Calu3 (cell line): ENCODE measurements around the gene PPP1R3G. TPM values are rescaled to one million over a fixed set of nuclear protein-coding genes. Genes with fewer than 3 reads are reported as not detected.
A peak's percentile ranks its signal among the peaks of the same experiment; 100 is the strongest.

Source experiments
- BruUV-seq: library from RNA; stranded (reverse); fragments of 400-500 nt; replicated peaks from 2 replicates; lab custom pipeline; 2021; lab: Mats Ljungman, UMichigan
- CTCF ChIA-PET: fragments of 300-600 bp; sonication (Branson Sonifier 250); formaldehyde crosslinking; loops from one replicate; lab custom pipeline; 2022; ENCODE audit warnings: antibody characterized with exemption; lab: Charles Lee
- DNase-seq: peaks from one replicate; pipeline ENCODE4 v3.0.0; 2022
- H3K27ac Mint-ChIP-seq: one replicate; pipeline ENCODE4 v1.8.0; 2022; ENCODE audit warnings: mixed read lengths; ENCODE audit not compliant: unreplicated experiment
- H3K27me3 Mint-ChIP-seq: one replicate; pipeline ENCODE4 v1.8.0; 2022; ENCODE audit warnings: mixed read lengths; ENCODE audit not compliant: unreplicated experiment
- H3K36me3 Mint-ChIP-seq: one replicate; pipeline ENCODE4 v1.8.0; 2022; ENCODE audit warnings: mild to moderate bottlenecking, moderate library complexity, mixed read lengths; ENCODE audit not compliant: insufficient read depth, unreplicated experiment
- H3K4me1 Mint-ChIP-seq: one replicate; pipeline ENCODE4 v1.8.0; 2022; ENCODE audit warnings: mild to moderate bottlenecking, low read depth, mixed read lengths; ENCODE audit not compliant: unreplicated experiment
- H3K4me3 Mint-ChIP-seq: one replicate; pipeline ENCODE4 v1.8.0; 2022; ENCODE audit warnings: mild to moderate bottlenecking, low read depth, moderate library complexity, mixed read lengths; ENCODE audit not compliant: unreplicated experiment
- H3K9me3 Mint-ChIP-seq: one replicate; pipeline ENCODE4 v1.8.0; 2022; ENCODE audit warnings: low read depth, mixed read lengths; ENCODE audit not compliant: unreplicated experiment
- intact Hi-C: fragments of 100-400 bp; cut with micrococcal nuclease; formaldehyde crosslinking; loops from one replicate; pipeline ENCODE4 v1.10.0; 2022; ENCODE audit not compliant: unreplicated experiment
- total RNA-seq: library from RNA; stranded (reverse); gene quantifications from 2 replicates; pipeline ENCODE4 v1.2.3, GENCODE V29; 2022
- TF ChIP-seq, protein P1 (sequence below): fragments of 200-600 bp; IDR thresholded peaks from one replicate; pipeline ENCODE4 v1.8.0; 2022; ENCODE audit warnings: antibody characterized with exemption; ENCODE audit not compliant: unreplicated experiment

PPP1R3G gene
- total RNA-seq, 1 experiment from 2014 or later: 0.07 TPM

GRCh38 chr6:5124526-5124925, 39.4 kb downstream of the PPP1R3G start:
- no peaks in the 10 kb centered on the region for H3K36me3 Mint-ChIP-seq
- CTCF ChIA-PET: no interaction called here

GRCh38 chr6:5125152-5126006, 40.2 kb downstream of the PPP1R3G start:
- TF ChIP-seq, protein P1, sequence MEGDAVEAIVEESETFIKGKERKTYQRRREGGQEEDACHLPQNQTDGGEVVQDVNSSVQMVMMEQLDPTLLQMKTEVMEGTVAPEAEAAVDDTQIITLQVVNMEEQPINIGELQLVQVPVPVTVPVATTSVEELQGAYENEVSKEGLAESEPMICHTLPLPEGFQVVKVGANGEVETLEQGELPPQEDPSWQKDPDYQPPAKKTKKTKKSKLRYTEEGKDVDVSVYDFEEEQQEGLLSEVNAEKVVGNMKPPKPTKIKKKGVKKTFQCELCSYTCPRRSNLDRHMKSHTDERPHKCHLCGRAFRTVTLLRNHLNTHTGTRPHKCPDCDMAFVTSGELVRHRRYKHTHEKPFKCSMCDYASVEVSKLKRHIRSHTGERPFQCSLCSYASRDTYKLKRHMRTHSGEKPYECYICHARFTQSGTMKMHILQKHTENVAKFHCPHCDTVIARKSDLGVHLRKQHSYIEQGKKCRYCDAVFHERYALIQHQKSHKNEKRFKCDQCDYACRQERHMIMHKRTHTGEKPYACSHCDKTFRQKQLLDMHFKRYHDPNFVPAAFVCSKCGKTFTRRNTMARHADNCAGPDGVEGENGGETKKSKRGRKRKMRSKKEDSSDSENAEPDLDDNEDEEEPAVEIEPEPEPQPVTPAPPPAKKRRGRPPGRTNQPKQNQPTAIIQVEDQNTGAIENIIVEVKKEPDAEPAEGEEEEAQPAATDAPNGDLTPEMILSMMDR: no peak
- intact Hi-C loops: no loop called here
- Mint-ChIP-seq H3K4me1 (no peaks in the 10 kb centered on the region), H3K27me3 (no peaks in the 10 kb centered on the region), H3K9me3 (no peaks in the 10 kb centered on the region), H3K4me3 (no peak overlapping the region), H3K27ac (no peak overlapping the region), H3K36me3 (no peaks in the 10 kb centered on the region)
- peak; percentile 9 for DNase-seq
- CTCF ChIA-PET: no interaction called here
- no TSS peak for BruUV-seq

More at GRCh38 chr6:5124526-5124925, 39.4 kb downstream of the PPP1R3G start:
- Mint-ChIP-seq H3K27me3 (no peaks in the 10 kb centered on the region), H3K9me3 (no peaks in the 10 kb centered on the region), H3K27ac (no peak overlapping the region), H3K4me3 (no peak overlapping the region), H3K4me1 (no peaks in the 10 kb centered on the region)
- TF ChIP-seq, protein P1: no peak
- intact Hi-C loops: no loop called here
- no TSS peak for BruUV-seq
- no peak for DNase-seq

DNA sequence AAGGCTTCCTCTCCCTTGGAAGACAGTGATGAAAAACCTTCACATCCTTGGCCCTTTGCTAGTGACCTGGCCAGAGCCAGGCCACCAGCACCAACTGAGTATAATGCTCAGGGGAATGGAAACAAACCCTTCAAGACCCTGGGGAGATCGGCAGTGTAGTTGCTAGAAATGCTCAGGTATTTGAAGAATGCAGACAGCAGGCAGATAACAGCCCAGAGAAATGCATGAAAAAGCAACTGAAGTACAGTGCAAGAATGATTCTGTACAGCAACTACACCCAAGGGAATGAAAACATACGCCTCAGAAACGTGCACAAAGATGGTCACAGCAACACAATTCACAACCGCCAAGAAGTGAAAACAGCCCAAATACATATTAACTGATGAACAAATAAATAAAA, 41.1 kb downstream of the PPP1R3G start:
- no peak for DNase-seq
- intact Hi-C loops: no loop called here
- H3K4me3 Mint-ChIP-seq: no peak overlapping the region

GRCh38 chr6:5127106-5127687, 42.1 kb downstream of the PPP1R3G start:
- CTCF ChIA-PET: no interaction called here
- no TSS peak for BruUV-seq
- no peaks in the 10 kb centered on the region for H3K9me3 Mint-ChIP-seq
- TF ChIP-seq, protein P1: no peak
- H3K36me3 Mint-ChIP-seq: no peaks in the 10 kb centered on the region
- no peak overlapping the region for H3K4me3 Mint-ChIP-seq
- H3K27ac Mint-ChIP-seq: no peak overlapping the region
- no peak for DNase-seq
- no peaks in the 10 kb centered on the region for H3K27me3 Mint-ChIP-seq
- H3K4me1 Mint-ChIP-seq: no peaks in the 10 kb centered on the region
- intact Hi-C loops: no loop called here

More for the DNA sequence above, 41.1 kb downstream of the PPP1R3G start:
- H3K27ac Mint-ChIP-seq: no peak overlapping the region
- H3K9me3 Mint-ChIP-seq: no peaks in the 10 kb centered on the region
- no peaks in the 10 kb centered on the region for H3K36me3 Mint-ChIP-seq
- no peaks in the 10 kb centered on the region for H3K27me3 Mint-ChIP-seq
- CTCF ChIA-PET: no interaction called here
- no TSS peak for BruUV-seq
- H3K4me1 Mint-ChIP-seq: no peaks in the 10 kb centered on the region
- TF ChIP-seq, protein P1: no peak
